Ureter (tissue), 1 donor: ENCODE results near the gene METRNL. TPM values are rescaled to one million over a fixed set of nuclear protein-coding genes. Genes with fewer than 3 reads are reported as not detected.

Experiments
- DNase-seq: peaks from one replicate; pipeline ENCODE4 v3.0.0-alpha.2; 2020; ENCODE audit warnings: low spot score
- total RNA-seq: library from RNA; stranded (reverse); gene quantifications from one replicate; pipeline ENCODE4 v1.2.4, GENCODE V29; 2023
- donor health status: DM: yes; HTN: yes; CAD: no.

METRNL gene
- total RNA-seq, 1 donor from 2014 or later = 74.4 TPM

DNA sequence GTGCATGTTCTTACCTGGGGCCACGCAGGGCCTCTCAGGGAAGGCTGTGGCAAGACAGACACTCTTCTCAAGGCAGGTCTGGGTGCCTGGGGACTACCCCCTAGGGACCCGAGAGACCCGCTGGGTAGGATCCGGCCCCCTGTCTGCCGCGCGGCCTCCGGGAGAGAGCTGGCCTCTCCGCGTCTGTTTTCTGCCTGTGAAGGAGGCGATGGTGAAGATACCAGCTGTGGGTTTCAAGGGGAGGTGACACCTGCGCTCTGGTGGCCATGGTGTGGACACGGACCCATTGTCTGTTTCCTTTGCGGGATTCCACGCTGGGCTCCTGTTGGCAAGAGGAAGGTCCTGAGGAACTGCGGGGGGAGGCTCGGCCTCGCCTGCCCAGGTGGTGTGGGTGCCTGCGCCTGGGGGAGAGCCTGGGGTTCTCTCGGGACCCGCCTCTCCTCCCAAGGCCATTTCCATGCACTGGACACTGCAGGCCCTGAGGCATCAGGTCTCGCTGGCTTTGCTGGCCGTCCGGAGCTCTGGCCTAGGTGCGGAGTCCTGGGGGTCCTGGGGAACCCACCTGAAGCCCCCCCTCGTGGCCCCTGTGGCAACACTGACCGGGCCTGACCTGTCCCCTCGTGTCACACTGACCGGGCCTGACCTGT is 12.2 kb upstream of the METRNL start:
- peak; percentile 38 for DNase-seq

DNA sequence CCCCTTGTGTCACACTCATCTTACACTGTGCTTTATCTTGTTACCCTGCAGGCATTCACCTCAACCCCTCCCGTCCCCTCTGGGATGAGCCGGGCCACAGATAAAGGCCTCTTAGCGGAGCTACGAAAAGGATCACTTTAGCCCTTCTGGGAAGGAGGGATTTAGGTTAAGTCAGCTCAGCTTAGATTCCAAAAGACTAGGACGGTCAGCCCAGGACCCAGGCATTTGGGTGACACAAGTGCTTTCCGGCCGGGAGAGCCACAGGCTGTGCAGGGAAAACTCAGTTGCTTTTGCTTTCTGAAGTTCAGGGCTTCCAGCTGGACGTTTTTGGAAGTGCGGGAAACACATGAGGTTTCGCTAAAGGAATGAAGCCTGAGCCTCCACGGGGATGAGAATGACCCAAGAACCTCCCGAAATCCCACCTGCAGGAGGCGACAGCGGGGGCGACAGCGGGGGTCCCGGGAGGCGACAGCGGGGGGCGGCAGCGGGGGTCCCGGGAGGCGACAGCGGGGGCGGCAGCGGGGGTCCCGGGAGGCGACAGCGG is 11.6 kb upstream of the METRNL start:
- DNase-seq = no peak

DNA sequence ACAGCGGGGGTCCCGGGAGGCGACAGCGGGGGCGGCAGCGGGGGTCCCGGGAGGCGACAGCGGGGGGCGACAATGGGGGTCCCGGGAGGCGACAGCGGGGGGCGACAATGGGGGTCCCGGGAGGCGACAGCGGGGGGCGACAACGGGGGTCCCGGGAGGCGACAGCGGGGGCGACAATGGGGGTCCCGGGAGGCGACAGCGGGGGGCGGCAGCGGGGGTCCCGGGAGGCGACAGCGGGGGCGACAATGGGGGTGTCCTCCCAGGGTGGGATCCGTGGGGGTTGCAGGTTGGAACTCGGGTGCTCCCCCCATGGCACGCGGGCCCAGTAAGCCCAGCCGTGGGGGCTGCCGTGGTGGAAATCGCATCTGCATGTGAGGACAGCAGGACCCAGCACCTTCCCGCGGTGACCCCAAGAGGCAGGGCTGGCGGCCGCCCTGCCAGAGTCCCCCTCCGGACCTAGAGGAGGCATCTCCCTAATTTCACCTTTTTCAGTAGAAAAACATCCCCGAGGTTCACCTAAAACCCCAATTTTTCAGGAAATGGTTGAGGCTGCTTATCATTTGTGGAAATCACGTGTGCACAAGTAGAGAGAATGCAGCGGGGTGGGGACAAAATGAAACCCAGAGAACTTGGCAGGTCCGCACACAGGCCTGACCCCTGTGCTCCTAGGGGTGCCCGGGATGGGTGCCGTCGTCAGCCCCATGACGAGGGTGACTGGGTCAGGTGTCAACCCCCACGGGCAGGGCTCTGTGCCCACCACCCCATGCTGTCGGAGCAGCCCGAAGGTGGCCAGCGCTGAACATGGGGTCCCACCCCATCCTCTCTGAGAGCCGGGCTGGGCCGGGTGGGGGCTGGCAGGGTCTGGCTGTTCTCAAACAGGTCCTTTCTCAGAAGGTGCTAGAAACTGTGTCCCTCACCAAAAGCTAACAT is 10.5 kb upstream of the METRNL start:
- no peak for DNase-seq

DNA sequence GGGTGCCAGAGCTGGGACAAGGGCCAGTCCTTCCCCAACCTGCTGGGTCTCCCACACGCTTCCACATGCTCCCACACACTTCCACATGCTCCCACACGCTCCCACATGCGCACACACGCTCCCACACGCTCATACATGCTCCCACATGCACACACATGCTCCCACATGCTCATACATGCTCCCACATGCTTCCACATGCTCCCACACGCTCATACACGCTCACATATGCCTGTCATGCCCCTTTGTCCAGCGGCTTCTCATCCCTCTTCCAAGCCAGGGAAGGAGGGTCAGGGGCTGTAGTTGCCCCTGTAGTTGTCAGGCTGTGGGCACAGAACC is 9.9 kb upstream of the METRNL start:
- DNase-seq = no peak

DNA sequence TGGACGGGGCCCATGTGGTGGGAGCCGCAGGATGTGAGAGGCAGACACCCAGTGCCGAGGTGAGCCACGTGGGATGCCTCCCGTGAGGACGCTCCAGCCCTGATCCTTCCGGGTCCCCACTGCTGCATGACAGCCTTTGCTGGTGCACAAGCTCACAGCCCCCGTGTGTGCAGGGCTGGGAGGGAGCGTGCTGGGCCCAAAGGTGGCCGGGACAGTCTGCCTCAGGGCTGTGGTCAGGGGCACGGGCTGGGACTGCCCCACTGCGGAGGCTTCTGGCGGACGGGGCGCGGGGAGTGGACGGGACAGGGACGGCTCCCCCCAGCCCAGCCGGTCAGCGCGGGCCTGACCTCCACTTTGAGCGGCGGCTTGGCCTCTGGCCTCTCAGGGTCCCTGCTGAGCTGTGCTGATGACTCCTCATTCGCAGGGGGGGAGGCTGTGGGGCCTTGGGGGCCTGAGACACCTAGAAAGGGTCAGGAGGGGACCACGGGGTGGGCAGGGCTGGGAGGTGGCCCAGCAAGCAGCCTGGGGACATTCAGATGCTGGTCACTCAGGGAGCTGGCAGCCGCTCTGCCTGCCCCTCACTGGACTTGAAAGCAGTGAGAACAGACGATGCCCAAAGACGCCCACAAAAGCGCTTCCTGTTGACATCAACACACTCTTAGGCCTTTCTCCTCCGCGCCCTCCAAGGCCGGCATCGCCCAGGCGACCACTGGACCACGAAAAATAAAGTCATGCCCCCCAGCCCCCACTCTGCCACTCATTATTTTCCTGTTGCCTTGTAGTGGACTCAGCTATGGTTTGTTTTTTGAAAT is 9.3 kb upstream of the METRNL start:
- DNase-seq = no peak

DNA sequence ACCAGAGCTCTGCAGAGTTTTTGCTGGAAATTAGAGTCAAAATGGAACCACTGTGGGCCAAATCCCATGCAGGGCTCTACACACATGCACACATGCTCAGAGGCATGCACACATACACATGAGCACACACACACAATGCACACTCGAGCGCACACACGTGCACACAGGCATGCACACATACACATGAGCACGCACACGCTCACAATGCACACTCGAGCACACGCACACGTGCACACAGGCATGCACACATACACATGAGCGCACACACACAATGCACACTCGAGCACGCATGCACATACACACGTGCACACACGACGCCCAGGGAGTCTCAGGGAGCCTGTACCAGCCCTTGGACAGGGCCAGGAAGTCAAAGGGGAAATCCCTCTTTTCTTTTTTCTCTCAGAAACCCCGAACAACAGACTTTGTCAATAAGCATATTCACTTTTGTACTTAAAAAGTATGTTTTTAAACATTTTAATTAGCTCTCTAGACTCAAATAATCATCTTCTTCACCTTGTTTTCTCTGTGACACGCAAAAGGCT is 8.5 kb upstream of the METRNL start:
- DNase-seq = no peak

DNA sequence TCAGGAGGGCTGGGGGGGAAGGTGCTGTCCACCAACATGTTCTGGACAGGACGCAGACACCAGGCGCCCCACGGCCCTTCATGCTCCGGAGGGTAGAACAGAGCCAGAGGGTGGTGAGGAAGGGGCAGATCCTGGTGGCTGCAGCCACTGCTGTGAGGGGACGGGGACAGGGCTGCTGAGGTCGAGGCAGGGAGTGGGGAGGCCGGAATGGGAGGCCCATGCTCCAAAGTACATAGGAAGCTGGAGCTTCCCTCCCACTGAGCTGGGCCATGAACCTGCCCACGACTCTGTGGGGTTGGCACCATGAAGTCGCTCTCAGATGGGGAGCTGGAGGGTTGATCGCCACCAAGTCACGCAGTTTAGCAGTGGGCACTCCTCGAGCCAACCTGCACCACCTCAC is 8.0 kb upstream of the METRNL start:
- no peak for DNase-seq

DNA sequence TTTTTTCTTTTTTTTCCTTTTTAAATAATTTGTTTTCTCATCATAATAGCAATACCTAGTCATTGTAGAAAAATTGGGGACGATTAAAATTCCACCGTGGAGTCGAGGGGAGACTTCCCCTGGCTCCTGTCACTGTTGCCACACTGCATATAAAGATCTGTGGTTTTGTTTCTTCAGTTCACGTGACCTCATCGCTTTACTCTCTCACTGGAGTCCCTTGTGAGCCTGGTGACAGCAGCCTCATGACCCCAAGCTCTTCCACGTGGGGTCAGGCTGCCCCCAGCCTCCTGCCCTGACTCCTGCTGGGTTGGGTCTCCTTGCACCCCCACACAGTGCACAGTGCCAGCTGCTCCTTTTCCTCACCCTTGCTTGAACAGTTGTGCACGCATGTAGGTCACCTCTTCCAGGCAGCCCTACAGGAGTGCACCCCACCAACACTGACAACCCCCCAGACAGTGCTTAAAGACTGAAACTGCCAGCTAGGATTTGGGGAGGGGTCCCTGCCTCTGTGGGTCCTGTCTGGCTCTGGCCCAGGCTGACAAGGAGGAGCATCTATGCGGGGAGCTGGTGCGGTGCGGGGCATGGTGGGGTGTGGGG is 7.3 kb upstream of the METRNL start:
- DNase-seq = no peak

DNA sequence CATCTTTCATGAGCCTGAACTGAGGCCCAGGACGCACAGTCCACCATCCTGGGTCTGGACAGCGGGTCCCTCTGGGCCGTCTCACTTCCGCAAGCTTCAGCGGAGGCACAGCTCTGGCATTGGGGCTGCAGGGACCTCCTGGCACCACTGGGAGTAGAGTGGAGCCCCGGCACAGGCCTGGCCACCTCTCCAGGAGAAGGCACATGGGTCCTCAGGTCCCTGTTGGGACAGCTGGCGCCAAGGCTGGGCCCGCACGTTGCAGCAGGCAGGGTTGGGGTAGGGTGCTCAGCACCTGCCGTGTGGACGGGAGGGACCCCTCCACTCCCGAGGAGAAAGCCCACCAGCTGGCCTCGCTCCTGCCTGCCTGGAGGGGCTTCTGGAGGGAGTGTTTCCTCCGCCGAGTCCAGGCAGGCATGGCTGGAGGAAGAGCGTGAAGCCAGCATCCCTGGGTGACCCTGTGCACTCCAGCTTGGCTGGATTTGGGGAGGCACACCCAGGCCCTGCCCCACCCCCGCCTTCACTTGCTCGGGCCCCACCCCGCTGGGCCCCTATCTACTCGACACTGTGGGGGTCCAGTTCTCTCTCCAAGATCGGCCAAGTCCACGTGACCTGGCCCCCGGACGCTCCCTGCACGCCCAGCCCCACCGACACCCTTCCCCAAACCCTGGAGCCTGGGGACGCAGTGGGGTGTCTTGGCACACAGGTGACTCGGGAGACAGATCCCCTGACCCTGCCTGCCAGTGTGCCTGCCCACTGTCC is 6.6 kb upstream of the METRNL start:
- no peak for DNase-seq

DNA sequence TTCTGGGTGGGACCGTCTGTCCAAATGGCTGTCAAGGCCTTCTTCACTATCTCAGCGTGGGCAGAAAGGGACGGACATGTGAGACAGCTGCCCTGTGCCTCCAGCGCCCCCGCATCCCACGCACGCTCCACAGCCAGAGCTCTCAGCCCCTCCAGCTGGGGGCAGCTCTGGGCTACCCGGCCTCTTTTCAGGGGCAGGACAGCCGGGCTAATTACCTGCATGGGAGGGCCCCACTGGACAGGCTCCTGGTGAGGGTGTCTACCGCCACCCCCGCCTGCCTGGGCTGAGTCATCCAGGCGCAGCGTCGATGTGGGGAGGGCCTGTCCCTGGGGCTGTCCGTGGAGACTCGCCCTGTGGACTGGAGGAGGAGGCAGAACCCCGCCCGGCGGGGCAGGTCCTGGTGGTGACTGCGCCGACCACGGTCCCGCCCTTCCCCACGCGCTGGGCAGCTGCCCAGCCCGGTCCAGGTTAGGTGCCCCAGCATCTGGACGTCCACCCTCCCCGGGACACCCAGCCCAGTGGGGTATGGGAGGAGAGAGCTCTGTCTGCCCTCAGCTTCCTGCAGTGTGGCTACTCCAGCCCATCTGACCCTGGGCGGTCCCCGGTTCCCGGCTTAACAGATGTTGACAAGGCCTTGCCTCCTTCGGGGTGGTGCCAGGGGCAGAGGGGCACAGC is 5.9 kb upstream of the METRNL start:
- no peak for DNase-seq

DNA sequence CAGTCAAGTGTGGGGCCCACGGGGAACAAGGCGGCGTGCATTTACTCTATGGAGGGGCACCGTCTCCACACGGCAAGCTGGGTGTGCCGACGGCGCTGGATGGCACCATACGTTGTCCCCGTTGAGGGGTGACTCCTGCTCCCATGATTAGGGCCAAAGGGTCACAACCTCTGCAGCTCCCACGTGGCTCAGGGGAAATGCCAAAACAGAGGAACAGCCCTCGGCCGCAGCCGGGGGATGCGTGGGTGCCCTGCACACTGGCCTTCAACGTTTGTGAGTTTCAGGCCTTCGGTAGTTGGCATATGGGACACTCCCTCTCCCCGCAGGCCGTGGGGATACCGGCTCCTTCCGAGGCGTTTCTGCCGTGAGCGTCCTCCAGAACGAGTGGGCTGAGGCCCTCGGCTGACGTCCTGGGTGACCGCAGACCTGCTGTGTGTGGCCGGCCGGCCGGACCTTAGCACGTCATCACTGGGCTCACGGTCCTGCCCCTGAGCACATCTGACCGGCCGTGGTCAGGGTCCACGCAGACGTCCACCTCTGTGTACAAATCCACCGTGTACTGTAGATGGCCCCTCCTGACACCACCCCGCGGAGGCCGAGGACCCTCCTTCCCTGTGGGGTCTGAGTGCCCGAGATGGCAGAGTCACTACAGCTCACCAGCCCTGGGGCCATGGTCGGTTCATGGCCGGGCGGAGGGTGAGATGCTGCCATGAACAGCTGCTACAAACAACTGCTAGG is 4.8 kb upstream of the METRNL start:
- no peak for DNase-seq

DNA sequence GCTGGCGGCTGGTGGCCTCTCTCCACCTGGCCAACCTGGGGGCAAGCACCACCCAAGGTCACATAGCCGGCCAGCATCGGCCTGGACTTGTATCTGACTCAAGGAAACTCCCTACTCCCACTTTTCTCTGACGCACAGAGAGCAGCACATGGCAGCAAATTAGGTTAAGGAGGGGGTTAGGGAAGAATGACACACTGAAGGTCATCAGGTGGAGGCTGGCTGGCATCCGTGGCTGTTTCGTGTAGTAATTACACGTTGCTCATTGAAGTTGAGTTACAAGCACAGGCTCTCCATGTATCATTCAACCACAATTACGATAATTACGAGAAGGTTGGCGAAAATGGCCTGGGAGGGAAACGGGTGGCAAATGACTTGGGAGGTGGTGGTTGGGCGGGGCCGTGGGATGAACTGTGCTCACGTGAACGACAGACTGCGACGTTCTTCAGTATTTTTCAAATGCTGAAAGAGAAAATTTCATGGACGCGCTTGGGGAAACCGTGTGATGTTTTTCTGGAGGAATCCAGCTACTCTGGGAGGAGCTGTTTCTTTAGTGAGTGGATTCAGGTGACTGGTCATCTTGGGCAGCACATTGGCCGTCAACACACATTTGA is 4.0 kb upstream of the METRNL start:
- DNase-seq = no peak

DNA sequence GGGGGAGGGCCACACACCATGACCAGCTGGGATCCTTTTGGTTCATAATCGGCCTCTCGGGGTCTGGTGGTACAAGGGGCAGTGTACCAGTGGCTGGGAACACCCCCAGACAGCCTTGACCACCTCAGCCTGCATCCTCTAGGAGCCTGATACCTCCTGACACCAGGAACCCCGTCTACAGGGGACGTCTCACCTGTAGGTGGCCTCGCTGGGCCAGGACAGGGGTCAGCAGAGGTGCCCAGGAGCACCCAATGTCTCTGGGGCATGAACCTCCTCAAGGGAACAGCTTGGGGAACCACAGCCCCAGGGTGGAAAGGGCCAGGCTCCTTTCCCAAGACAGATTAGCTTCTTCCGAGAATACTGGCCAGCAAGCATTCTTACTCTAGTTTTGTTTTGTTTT is 2.5 kb upstream of the METRNL start:
- no peak for DNase-seq

DNA sequence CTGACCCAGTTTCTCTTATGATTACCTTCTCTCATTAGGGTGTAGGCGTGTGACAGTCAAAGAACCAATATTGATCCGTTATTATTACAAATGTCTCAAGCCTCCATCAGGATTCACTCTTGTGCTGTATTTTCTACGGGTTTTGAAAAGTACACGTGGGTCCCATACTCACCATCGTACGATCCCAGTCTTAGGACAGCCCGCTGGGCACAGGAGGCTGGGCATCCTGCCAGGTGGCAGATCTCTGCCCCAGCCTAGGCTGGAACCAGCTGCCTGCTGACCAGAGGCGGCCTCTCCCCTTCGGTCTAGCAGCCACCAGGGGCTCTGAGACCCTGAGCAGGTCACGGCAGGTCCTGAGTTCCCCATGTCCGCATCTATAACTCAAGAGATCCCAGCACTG is 2.0 kb upstream of the METRNL start:
- no peak for DNase-seq

DNA sequence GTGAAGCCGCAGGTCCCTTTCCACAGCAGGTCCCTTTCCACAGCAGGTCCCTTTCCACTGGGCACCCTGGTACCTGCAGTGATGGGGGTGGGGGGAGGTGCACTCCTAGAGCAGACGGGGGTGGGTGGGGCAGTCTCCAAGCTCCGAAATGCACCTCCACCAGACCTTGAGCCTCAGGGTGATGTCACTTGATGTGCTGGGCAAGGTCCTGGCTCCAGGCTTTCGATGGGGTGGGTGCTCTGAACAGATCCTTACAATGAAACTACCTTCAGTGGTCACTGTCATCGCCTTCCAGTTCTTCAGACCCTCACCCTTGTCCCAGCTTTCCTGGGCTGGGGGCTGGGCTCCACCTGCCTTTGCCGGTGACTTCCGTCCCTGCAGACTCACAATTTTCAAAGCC is 1.5 kb upstream of the METRNL start:
- DNase-seq = no peak

DNA sequence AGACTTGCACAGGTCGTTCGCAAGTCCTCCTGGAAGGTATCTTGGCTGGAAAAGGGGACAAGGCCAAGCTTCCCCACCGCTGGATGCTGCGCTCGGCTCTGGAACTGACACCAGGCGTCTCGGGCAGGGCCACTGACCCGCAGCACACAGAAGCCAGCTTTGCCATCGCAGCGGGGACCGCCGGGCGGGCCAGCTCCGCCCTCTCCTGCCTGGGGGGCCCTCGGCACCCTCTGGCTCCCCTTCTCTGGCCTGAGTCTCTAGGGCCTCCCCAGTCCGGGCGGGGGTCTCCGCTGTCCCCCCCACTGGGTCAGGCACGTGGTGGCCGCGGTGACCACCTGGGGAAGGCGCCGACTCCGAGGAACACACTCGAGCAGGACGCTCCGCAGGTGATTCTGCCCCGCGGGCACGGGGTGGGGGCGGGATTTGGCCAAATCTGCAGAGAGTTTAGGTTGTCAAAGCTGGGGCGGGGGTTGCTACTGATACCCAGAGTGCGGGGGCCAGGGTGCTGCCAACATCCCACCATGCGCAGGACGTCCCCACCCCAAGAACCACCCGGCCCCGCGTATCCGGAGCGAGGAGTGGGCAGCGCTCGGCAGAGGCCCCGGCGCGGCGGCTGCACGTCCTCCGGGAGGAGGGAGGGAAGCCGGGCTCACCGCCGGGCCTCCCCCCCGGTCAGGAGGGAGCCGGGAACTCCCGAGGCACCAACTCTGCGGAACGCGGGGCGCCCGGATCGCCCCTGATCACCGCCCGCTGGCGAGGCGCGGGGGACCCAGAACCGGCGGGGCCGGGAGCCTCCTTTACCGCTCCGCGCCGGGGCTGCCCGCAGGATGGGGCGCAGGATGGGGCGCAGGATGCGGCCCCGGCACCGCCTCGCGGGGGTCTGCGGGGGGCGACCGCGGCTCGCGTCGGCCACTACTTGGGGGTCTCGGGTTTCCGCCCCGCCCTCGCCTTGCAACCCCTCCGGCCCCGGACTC is 744 bp upstream of the METRNL start:
- DNase-seq = no peak

DNA sequence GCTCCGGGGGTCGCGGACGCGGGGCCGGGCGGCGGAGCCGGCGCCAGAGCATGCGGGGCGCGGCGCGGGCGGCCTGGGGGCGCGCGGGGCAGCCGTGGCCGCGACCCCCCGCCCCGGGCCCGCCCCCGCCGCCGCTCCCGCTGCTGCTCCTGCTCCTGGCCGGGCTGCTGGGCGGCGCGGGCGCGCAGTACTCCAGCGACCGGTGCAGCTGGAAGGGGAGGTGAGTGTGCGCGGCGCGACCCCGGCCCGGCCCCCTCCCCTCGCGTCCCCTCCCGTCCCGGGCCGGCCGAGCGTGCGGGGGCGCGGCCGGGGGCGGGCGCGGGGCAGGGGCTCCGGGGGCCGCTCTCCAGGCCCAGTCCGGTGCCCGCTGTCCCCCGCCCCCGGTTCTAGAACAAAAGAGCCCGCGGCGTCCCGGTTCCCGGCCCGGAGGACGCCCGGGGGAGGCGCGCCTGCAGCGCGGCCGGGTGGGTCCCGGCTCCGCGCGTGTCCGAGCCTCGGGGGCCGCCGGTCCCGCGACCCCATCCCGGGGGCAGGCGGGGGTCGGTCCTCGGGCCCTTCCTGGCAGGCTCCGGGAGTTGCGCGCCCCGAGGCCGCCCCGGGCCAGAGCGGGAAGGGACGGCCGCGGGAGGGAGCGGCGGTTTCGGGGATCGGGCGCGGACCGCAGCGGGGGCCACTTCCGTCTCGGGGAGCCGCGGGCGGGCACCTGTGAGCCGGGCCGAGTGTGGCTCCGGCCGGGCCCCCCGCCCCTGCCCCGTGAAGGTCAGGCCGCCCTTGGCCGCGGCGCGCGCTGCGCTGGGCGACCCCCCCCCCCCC is 563 bp downstream of the METRNL start:
- DNase-seq = no peak
